GM21381 (cell line): Measurements from ENCODE around the gene CCDC174.

Source experiments
- ATAC-seq: cut with Tn5 transposase; IDR thresholded peaks from one replicate; pipeline ENCODE4 v1.9.1; 2021; ENCODE audit warnings: mild to moderate bottlenecking, moderate library complexity; ENCODE audit not compliant: unreplicated experiment

The CCDC174 gene

GRCh38 chr3:14624498-14624897 lies 27.1 kb upstream of the CCDC174 start:
- no peak for ATAC-seq

DNA sequence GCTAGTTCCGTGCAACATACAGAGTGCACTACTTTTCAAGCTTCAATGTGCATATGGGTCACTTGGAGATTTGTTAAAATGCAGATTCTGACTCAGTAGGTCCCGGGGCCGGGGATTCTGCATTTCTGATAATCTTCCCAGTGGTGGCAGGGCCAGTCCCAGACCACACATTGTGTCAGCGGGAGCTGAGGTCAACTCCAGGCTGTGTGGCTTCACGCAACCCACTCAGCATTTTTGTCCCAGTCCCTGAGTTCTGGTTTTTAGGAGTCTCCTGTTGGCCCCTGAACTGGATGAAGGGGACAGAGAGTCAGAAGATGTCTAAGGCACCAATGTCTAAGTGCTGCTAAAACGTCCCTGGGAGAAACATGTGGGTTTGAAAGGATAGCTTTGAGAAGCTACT lies 26.1 kb upstream of the CCDC174 start:
- ATAC-seq = no peak

DNA sequence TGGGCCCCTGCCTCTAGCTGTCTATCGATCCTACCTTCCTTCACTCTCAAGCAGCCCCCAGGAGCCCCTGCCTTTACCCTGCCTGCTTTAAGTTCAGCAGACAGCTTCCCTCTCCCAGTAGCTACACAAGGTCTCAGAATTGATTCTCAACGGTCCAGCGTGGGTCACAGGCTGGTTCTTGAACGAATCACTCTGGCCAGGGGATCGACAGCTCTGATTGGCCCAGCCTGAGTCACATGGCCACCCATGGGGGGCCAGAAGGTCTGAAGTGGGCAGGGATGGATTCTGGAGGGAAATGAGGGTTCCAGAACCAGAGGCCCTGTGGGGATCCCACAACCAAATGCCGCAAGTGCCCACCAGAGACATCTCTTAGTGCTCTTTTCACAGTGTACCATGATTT lies 23.7 kb upstream of the CCDC174 start:
- no peak for ATAC-seq

GRCh38 chr3:14628406-14628805 lies 23.2 kb upstream of the CCDC174 start:
- no peak for ATAC-seq

- ATAC-seq = no peak
Measured at GRCh38 chr3:14630404-14631100, 21.0 kb upstream of the CCDC174 start.

GRCh38 chr3:14631101-14631497 lies 20.5 kb upstream of the CCDC174 start:
- ATAC-seq = no peak

GRCh38 chr3:14631687-14632441 lies 19.7 kb upstream of the CCDC174 start:
- no peak for ATAC-seq

GRCh38 chr3:14632442-14632930 lies 19.1 kb upstream of the CCDC174 start:
- ATAC-seq = no peak

- no peak for ATAC-seq
Measured at GRCh38 chr3:14633417-14633816, 18.1 kb upstream of the CCDC174 start.

- no peak for ATAC-seq
Measured at GRCh38 chr3:14633819-14634424, 17.6 kb upstream of the CCDC174 start.

- ATAC-seq = no peak
Measured at GRCh38 chr3:14634763-14635400, 16.7 kb upstream of the CCDC174 start.

DNA sequence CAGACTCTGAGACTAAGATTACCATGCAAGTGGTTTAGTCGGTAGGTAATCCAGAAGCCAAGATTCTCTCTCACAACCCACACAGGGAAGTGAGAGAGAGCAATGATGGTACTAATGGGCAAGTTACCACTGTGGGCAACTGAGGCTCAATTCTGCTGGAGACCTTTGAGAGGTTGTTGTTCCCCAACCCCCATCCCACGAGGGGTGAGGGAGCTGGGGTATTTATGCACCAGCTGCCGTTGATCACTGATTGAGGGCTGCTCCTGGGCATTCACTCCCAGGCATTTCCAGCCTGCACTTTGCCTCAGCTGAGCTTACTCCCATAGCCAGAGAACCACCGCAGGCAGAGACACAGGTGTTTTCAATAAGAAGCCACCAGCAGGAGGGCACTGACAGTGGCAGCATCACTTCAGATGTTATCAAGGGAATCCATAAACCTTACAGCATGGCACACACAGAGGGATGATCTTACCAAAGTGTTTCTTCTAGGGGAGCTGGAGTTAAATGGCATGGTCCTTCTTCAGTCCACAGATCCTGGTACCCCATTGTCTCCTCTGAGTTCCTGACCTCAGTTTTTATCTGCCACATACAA lies 15.0 kb upstream of the CCDC174 start:
- no peak for ATAC-seq

DNA sequence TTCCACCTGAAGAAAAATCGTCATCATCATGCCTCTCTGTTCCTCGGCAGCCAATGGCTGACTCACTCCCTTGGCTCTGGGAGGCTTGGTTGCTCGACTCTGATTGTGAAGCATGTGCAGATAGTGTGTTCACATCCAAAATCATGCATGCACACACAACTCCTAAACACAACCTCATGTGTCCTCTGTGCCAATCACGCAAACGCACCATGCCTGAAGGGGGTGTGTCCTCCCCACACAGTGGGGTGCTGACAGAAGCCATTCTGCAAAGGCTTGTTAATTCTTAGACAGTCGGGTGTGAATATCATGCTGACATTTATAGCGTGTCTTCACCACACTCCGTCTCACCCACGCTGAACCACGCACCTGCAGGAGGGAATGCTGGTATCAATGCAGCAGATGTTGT lies 11.4 kb upstream of the CCDC174 start:
- ATAC-seq = no peak

DNA sequence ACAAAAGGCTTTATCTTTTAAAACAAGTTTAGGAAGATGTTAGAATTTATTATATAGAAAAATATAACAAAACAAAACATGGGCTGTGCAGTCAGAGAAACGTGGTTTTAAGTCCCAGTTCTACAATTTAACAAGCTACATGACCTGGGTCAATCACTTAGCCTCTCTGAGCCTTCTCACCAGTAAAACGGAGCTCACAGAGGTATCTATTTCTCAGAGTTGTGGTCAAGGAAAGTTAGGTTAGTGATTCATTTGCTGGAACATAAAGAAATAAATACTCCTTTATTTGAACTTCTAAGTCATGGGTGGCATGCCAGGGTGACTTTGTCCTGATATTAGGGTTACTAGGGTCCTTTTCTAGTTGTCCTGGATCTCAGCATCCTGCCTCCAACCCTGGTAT lies 10.8 kb upstream of the CCDC174 start:
- ATAC-seq = no peak

DNA sequence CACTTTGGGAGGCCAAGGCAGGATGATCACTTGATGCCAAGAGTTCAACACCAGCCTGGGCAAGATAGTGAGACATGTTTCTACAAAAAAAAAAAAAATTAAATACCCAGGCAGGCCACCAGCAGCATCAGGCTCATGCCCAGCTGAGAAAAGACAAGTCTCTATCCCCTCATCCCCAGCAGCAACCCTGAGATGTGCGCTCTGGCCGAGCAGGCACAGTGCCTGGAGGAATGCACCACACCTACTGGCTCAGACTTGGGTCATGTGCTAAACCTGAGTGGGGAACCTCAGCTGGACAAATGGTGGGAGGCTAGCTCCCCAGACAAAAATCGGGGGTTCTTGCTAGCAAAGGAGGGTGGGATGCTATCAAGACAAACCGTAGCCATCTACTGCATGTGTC lies 10.2 kb upstream of the CCDC174 start:
- no peak for ATAC-seq

GRCh38 chr3:14645453-14645852 lies 6.1 kb upstream of the CCDC174 start:
- no peak for ATAC-seq

DNA sequence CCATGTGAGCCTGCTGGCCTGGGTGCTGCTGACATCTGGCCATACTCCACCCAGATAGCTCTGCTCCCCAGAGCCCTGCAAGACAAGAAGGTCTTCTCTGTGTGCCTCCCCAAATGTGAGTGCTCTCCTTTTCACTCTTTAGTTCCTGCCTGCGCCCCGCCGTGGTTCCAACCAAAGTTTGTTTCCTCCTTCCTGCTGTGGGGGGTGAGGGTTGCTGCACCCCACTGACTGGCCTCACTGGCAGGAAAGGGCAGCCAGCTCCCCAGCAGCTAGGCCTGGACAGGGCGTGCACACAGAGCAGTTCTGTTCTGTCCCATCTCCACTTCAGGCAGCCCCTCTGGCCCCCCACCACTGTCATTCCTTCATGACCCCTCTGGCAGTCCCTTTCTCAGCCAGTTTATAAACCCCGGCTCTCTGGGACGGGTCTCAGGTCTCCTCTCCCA lies 5.4 kb upstream of the CCDC174 start:
- no peak for ATAC-seq

GRCh38 chr3:14646589-14647413 lies 4.8 kb upstream of the CCDC174 start:
- ATAC-seq = no peak

- ATAC-seq = no peak
Measured at GRCh38 chr3:14647976-14648955, 3.3 kb upstream of the CCDC174 start.
